ENCODE measurements around the gene OSBPL8.

- TF ChIP-seq, protein P1, sequence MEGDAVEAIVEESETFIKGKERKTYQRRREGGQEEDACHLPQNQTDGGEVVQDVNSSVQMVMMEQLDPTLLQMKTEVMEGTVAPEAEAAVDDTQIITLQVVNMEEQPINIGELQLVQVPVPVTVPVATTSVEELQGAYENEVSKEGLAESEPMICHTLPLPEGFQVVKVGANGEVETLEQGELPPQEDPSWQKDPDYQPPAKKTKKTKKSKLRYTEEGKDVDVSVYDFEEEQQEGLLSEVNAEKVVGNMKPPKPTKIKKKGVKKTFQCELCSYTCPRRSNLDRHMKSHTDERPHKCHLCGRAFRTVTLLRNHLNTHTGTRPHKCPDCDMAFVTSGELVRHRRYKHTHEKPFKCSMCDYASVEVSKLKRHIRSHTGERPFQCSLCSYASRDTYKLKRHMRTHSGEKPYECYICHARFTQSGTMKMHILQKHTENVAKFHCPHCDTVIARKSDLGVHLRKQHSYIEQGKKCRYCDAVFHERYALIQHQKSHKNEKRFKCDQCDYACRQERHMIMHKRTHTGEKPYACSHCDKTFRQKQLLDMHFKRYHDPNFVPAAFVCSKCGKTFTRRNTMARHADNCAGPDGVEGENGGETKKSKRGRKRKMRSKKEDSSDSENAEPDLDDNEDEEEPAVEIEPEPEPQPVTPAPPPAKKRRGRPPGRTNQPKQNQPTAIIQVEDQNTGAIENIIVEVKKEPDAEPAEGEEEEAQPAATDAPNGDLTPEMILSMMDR (IDR thresholded peaks at IDR 0.05 in 4 of 5, conservative IDR thresholded peaks at IDR 0.05 in 1 of 5), result no peak
- no peak for TF ChIP-seq POLR2A (IDR thresholded peaks at IDR 0.05)
Measured at GRCh38 chr12:76446090-76446489, 113.5 kb downstream of the OSBPL8 start.
